HUES64 (cell line): ENCODE measurements around the gene RNF111.
"Not testable (repeated sequence)": the region's sequence is repeated elsewhere in the genome, so short reads cannot be mapped to it uniquely, and the experiment has no call there.

ENCODE experiments used
- H3K27ac ChIP-seq: 2 replicates; pipeline ENCODE4 v1.7.0; 2013; ENCODE audit warnings: low read depth, low read length, inconsistent platforms
- H3K27me3 ChIP-seq: 2 replicates; pipeline ENCODE4 v1.6.1; 2013; ENCODE audit warnings: mild to moderate bottlenecking, low read length; ENCODE audit not compliant: insufficient read depth
- H3K36me3 ChIP-seq: 2 replicates; pipeline ENCODE4 v1.6.1; 2013; ENCODE audit warnings: mild to moderate bottlenecking, low read length; ENCODE audit not compliant: insufficient read depth
- H3K4me1 ChIP-seq: 2 replicates; pipeline ENCODE4 v1.6.1; 2013; ENCODE audit warnings: mild to moderate bottlenecking, low read length, moderate library complexity; ENCODE audit not compliant: insufficient read depth
- H3K4me3 ChIP-seq: 2 replicates; pipeline ENCODE4 v1.5.1; 2013; ENCODE audit warnings: mild to moderate bottlenecking, low read length, moderate library complexity
- H3K9ac ChIP-seq: 2 replicates; pipeline ENCODE4 v1.6.1; 2013; ENCODE audit warnings: mild to moderate bottlenecking, low read depth, low read length
- H3K9me3 ChIP-seq: 2 replicates; pipeline ENCODE4 v1.6.1; 2013; ENCODE audit warnings: low read depth, low read length; ENCODE audit not compliant: insufficient read depth
- WGBS: fragments of 150-250, 120-280 bp; methylation state at CpG from one replicate; pipeline ENCODE4 v1.1.7; 2013; ENCODE audit warnings: missing lambda C conversion rate; 5-methylcytosine and 5-hydroxymethylcytosine counted together

Gene RNF111

DNA sequence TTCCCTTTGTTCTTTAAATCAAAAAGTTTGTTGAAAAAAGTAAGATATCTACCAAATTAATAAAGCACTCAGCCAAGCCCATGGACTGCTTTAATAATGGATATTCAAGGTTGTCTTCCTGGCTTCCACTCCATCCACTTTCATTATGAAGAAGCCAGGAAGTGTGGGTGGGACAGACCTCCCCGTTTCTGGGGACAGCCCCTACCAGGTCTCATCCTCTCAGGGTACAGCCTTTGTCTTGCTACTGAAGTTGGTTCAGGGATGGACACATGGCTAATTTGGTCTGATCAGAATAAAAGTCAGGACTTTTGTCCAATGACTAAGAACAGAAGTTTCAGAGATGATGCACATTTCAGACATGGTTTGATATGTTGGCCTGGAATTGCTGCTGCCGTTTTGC is 150.1 kb downstream of the RNF111 start:
- Histone ChIP-seq H3K27ac (no peak overlapping the region), H3K9me3 (no peaks in the 10 kb centered on the region), H3K9ac (no peak overlapping the region), H3K27me3 (no peaks in the 10 kb centered on the region), H3K4me3 (no peak overlapping the region), H3K36me3 (peaks cover 88% of the 10 kb centered on the region), H3K4me1 (no peaks in the 10 kb centered on the region)
- 71% methylated on average over 2 of the region's 2 CpGs for WGBS

DNA sequence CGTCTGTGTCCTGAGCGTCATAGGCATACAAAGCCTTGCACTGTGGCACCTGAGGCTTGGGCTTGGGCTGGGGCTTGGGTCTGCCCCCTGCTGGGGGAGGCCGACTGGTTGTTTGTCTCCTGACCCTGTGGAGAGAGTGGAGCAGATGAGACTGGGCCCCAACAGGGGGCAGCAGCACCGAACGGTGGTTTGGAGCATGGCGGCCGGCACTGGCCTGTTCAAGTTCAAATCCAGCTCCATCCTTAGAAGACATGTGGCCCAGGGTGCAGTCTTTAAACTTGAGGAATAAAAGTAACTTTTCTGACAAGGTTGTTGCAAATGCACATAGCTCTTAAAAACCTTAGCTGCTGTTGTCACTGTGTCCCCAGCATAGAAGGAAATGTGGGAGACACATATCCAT is 150.8 kb downstream of the RNF111 start:
- no peak overlapping the region for H3K27ac ChIP-seq
- no peaks in the 10 kb centered on the region for H3K4me1 ChIP-seq
- no peaks in the 10 kb centered on the region for H3K9me3 ChIP-seq
- peaks cover 85% of the 10 kb centered on the region for H3K36me3 ChIP-seq
- WGBS: 78% methylated on average over 7 of the region's 7 CpGs
- no peak overlapping the region for H3K9ac ChIP-seq
- no peaks in the 10 kb centered on the region for H3K27me3 ChIP-seq
- H3K4me3 ChIP-seq: no peak overlapping the region

DNA sequence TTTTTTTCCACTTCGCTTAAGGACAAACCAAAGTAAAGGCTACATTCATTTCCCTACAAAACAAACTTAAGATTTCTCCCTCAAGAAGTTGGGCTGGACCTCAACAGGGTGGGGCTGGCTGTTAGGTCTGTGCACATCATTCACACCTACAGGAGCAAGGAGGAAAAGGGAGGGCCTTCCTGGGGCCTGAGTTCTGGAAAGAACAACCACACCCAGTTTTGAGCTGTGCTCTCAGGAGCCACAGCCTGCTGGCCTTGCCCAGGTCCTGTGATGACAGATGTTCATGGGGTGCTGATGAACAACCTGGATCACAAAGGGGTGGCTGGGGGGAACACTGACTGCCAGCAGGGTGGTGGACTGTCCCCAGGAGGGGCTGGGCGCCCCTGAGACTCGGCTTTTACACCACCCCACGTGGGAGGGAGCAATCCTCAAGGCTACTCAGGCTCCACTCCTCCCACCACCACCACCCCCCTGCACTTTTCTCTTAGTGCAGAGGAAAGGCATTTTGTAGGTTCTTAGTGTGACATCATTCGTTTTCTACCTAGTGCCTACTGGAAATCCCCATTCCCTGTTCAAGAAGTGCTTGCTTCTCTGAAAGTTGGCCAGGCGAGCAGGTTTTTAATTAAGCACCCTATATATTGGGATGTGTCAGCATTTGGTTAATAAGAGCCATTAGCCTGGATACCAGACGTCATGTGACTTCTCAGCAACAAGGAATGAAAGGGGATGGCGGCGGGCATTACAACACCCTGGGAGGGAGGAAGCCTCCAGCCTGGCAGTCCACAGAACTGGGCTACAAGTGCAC is 153.2 kb downstream of the RNF111 start:
- Histone ChIP-seq H3K4me1 (no peaks in the 10 kb centered on the region), H3K9me3 (no peaks in the 10 kb centered on the region), H3K27me3 (no peaks in the 10 kb centered on the region), H3K36me3 (peaks cover 73% of the 10 kb centered on the region), H3K9ac (no peak overlapping the region), H3K27ac (no peak overlapping the region), H3K4me3 (no peak overlapping the region)
- WGBS: 88% methylated on average over 9 of the region's 9 CpGs

DNA sequence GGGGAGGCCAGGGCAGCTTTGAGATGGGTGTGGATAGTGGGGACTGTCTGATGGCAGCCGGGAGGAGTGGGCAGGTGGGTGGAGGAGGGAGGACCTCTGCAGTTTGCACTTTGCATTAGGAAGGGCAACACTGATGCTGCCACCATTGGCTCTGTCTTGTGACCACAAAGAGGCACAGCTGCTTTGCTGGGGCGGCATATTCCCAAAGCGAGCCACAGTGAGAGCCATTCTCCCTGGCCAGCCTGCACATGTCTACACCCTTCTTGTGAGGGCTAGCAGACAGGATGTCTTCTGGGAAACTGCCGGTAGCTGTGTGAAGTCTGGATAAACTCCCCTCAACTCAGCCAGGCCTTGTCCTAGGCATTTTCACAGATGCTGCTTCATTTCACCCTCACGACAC is 155.8 kb downstream of the RNF111 start:
- Histone ChIP-seq H3K36me3 (peaks cover 64% of the 10 kb centered on the region), H3K9me3 (no peaks in the 10 kb centered on the region)
- WGBS: 97% methylated on average over 5 of the region's 5 CpGs

DNA sequence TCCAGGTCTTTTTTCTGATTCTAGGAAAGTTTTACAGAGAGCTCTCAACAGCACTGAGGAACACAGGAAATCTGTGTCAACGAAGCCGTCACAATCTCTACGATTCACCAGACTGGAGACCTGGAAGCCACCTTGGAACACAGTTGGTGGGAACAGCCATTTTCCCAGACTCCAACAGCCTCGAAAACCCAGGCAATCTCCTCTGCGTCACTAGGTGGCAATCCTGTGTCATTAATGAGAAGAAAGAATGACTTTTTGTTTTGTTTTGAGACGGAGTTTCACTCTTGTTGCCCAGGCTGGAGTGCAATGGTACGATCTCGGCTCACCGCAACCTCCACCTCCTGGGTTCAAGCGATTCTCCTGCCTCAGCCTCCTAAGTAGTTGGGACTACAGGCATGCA is 157.1 kb downstream of the RNF111 start:
- not testable (repeated sequence) for H3K27me3 ChIP-seq, H3K4me3 ChIP-seq, H3K9me3 ChIP-seq, H3K27ac ChIP-seq, H3K9ac ChIP-seq
- Histone ChIP-seq H3K36me3 (peaks cover 62% of the 10 kb centered on the region), H3K4me1 (peaks cover 15% of the 10 kb centered on the region)
- 97% methylated on average over 6 of the region's 10 CpGs for WGBS

More for the DNA sequence above, 155.8 kb downstream of the RNF111 start:
- no peaks in the 10 kb centered on the region for H3K27me3 ChIP-seq
- H3K4me3 ChIP-seq: no peak overlapping the region
- no peak overlapping the region for H3K27ac ChIP-seq
- H3K9ac ChIP-seq: no peak overlapping the region
- H3K4me1 ChIP-seq: peaks cover 9% of the 10 kb centered on the region
